AG10803 (cell line): ENCODE measurements around the gene SLC25A1.

Experiments
- DNase-seq: peaks from one replicate; pipeline ENCODE4 v3.0.0; 2010; ENCODE audit warnings: low read depth
- H3K4me3 ChIP-seq: 2 replicates; pipeline ENCODE4 v1.5.1; 2011; ENCODE audit warnings: mild to moderate bottlenecking, low read length, control low read depth
- CTCF ChIP-seq: conservative IDR thresholded peaks from 2 replicates; pipeline ENCODE4 v1.5.1; 2011; ENCODE audit warnings: mild to moderate bottlenecking, low read length, control low read depth, inconsistent platforms

Gene SLC25A1

DNA sequence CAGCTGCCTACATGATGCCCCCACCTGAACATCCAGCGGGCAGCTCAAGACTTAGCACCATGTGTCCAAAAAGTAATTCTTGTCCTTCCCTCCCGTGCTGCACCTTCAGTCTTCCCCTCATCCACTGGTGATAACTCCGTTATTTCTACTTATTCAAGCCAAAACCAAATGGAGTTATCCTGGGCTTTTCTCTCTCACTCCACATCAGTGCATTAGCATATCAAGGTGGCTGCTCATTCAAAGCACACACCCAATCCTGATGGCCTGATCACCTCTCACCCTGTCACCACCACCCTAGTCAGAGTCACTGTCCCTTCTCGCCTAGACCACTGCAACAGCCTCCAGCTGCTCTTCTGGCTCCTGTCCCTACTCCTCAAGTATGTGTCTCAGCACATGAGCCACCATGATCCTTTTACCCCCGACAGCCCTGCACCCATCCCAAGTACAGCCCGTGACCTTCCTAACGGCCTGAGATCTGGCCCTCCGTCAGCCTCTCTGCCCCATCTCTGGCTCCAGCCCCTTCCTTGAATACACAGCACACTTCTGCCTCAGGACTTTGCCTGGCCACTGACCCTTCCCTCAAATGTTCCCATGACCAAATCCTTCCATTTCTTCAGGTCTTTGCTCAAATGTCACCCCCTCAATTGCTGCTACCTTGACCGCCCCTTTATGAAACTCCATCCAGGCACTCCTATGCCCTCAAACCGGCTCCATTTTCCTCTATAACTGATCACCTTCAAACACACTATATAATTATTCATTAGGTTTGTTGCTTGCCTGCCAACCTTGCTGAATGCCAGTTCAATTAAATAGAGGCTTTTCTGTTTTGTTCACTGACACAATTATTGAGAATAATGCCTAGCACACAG lies 19.7 kb upstream of the SLC25A1 start:
- no peak for TF ChIP-seq CTCF
- DNase-seq = no peak
- no peak overlapping the region for H3K4me3 ChIP-seq

- no peak overlapping the region for H3K4me3 ChIP-seq
- TF ChIP-seq CTCF = no peak
- no peak for DNase-seq
These were observed 18.5 kb upstream of the SLC25A1 start for GRCh38 chr22:19196841-19197612.

- no peak for DNase-seq
- H3K4me3 ChIP-seq = no peak overlapping the region
- TF ChIP-seq CTCF = no peak
These were observed 17.5 kb upstream of the SLC25A1 start for GRCh38 chr22:19195796-19196731.

GRCh38 chr22:19194766-19195536 lies 16.4 kb upstream of the SLC25A1 start:
- no peak for DNase-seq
- H3K4me3 ChIP-seq = no peak overlapping the region
- no peak for TF ChIP-seq CTCF

GRCh38 chr22:19193879-19194278 lies 15.3 kb upstream of the SLC25A1 start:
- no peak for DNase-seq
- H3K4me3 ChIP-seq = no peak overlapping the region
- TF ChIP-seq CTCF = no peak

- no peak overlapping the region for H3K4me3 ChIP-seq
- no peak for DNase-seq
- no peak for TF ChIP-seq CTCF
These were observed 9.4 kb upstream of the SLC25A1 start for GRCh38 chr22:19187716-19188563.
